Subcutaneous preadipocyte (primary cell): Measurements from ENCODE around the gene GAGE12D. TPM values are rescaled to one million over a fixed set of nuclear protein-coding genes. Genes with fewer than 3 reads are reported as not detected.

Experiments
- small RNA-seq: library from RNA; depleted of rRNA; stranded (forward); fragments of <200 nt; gene quantifications from one replicate; pipeline ENCODE3, GENCODE V24; 2012
- total RNA-seq: library from RNA; depleted of rRNA; stranded (reverse); fragments of >200 nt; gene quantifications from 2 replicates; pipeline ENCODE4 v1.2.3, GENCODE V29; 2012

The GAGE12D gene
- total RNA-seq, result not detected in 2 replicates

DNA sequence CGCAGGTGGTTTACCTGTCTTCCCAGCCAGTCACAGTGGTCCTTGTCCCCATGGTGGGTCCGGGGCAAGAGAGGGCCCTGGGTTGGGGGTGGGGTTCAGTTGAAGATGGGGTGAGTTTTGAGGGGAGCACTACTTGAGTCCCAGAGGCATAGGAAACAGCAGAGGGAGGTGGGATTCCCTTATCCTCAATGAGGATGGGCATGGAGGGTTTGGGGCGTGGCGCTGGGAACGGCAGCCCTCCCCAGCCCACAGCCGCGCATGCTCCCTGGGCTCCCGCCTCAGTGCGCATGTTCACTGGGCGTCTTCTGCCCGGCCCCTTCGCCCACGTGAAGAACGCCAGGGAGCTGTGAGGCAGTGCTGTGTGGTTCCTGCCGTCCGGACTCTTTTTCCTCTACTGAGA lies at the start of gene GAGE12D:
Gene GAGE12D, plus strand, starts transcription at position 301 of the 400 bp plus-strand sequence. CDS start 1,155 bp downstream, outside the sequence.

DNA sequence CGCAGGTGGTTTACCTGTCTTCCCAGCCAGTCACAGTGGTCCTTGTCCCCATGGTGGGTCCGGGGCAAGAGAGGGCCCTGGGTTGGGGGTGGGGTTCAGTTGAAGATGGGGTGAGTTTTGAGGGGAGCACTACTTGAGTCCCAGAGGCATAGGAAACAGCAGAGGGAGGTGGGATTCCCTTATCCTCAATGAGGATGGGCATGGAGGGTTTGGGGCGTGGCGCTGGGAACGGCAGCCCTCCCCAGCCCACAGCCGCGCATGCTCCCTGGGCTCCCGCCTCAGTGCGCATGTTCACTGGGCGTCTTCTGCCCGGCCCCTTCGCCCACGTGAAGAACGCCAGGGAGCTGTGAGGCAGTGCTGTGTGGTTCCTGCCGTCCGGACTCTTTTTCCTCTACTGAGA lies 9.7 kb upstream of the GAGE12D start, which contains the start of gene GAGE12C:
Gene GAGE12C, plus strand, starts transcription at position 301 of the 400 bp plus-strand sequence. CDS start 1,155 bp downstream, outside the sequence.

DNA sequence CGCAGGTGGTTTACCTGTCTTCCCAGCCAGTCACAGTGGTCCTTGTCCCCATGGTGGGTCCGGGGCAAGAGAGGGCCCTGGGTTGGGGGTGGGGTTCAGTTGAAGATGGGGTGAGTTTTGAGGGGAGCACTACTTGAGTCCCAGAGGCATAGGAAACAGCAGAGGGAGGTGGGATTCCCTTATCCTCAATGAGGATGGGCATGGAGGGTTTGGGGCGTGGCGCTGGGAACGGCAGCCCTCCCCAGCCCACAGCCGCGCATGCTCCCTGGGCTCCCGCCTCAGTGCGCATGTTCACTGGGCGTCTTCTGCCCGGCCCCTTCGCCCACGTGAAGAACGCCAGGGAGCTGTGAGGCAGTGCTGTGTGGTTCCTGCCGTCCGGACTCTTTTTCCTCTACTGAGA lies 9.5 kb downstream of the GAGE12D start, which contains the start of gene GAGE12E:
Gene GAGE12E, plus strand, starts transcription at position 301 of the 400 bp plus-strand sequence. CDS start 1,155 bp downstream, outside the sequence.

GRCh38 chrX:49560542-49560941 lies 19.0 kb downstream of the GAGE12D start, which contains the start of gene GAGE12F:
TSS of gene GAGE12F (plus strand) at chrX:49560842. CDS start at chrX:49561997, 1,155 bp downstream.

GRCh38 chrX:49570100-49570499 lies 28.6 kb downstream of the GAGE12D start, which contains the start of gene GAGE12G:
TSS of gene GAGE12G (plus strand) at chrX:49570400. CDS start at chrX:49571555, 1,155 bp downstream.

DNA sequence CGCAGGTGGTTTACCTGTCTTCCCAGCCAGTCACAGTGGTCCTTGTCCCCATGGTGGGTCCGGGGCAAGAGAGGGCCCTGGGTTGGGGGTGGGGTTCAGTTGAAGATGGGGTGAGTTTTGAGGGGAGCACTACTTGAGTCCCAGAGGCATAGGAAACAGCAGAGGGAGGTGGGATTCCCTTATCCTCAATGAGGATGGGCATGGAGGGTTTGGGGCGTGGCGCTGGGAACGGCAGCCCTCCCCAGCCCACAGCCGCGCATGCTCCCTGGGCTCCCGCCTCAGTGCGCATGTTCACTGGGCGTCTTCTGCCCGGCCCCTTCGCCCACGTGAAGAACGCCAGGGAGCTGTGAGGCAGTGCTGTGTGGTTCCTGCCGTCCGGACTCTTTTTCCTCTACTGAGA lies 38.1 kb downstream of the GAGE12D start, which contains the start of gene GAGE12H:
Gene GAGE12H, plus strand, starts transcription at position 301 of the 400 bp plus-strand sequence. CDS start 1,155 bp downstream, outside the sequence.

GRCh38 chrX:49589196-49589595 lies 47.7 kb downstream of the GAGE12D start, which contains the start of gene GAGE2A:
TSS of gene GAGE2A (plus strand) at chrX:49589496. CDS start at chrX:49590651, 1,155 bp downstream.

Small RNAs within 50 kb of the gene (small RNA-seq; reads per million reads assigned to genes)
- not detected for gene GAGE12B

Other genes starting within 250 kb of the GAGE12D start
- not detected in 2 replicates for gene GAGE10, start 238.1 kb upstream of the GAGE12D start, total RNA-seq
- not detected in 2 replicates for gene GAGE12J, start 219.7 kb upstream of the GAGE12D start, total RNA-seq
- gene GAGE13, start 210.2 kb upstream of the GAGE12D start, total RNA-seq, result not detected in 2 replicates
- not detected in 2 replicates for gene GAGE12C, start 9.6 kb upstream of the GAGE12D start, total RNA-seq
- not detected in 2 replicates for gene GAGE12E, start 9.6 kb downstream of the GAGE12D start, total RNA-seq
- not detected in 2 replicates for gene GAGE12F, start 19.1 kb downstream of the GAGE12D start, total RNA-seq
- not detected in 2 replicates for gene GAGE12G, start 28.7 kb downstream of the GAGE12D start, total RNA-seq
- gene GAGE12H, start 38.2 kb downstream of the GAGE12D start, total RNA-seq, result not detected in 2 replicates
- gene GAGE2A, start 47.8 kb downstream of the GAGE12D start, total RNA-seq, result not detected in 2 replicates
- not detected in 2 replicates for gene GAGE1, start 57.3 kb downstream of the GAGE12D start, total RNA-seq
- not detected in 2 replicates for gene PAGE1, start 154.3 kb downstream of the GAGE12D start, total RNA-seq